ENCODE measurements around the gene MROH2A.
A peak's percentile ranks its signal among the peaks of the same experiment; 100 is the strongest.

Gene MROH2A

GRCh38 chr2:233855345-233855744, 77.2 kb downstream of the MROH2A start:
- no peak for TF ChIP-seq CTCF (IDR thresholded peaks at IDR 0.05)

- no peak for TF ChIP-seq CTCF (IDR thresholded peaks at IDR 0.05)
Measured at GRCh38 chr2:233856184-233856583, 78.1 kb downstream of the MROH2A start.

- TF ChIP-seq CTCF (IDR thresholded peaks at IDR 0.05): peak; percentile 91
Measured at GRCh38 chr2:233857511-233858141, 79.5 kb downstream of the MROH2A start.

- no peak for TF ChIP-seq CTCF (IDR thresholded peaks at IDR 0.05)
Measured at GRCh38 chr2:233858331-233858730, 80.2 kb downstream of the MROH2A start.

- no peak for TF ChIP-seq CTCF (IDR thresholded peaks at IDR 0.05)
Measured at GRCh38 chr2:233862261-233862768, 84.2 kb downstream of the MROH2A start.

- no peak for TF ChIP-seq CTCF (IDR thresholded peaks at IDR 0.05)
Measured at GRCh38 chr2:233865838-233866237, 87.7 kb downstream of the MROH2A start.

- no peak for TF ChIP-seq CTCF (IDR thresholded peaks at IDR 0.05)
Measured at GRCh38 chr2:233866479-233866878, 88.3 kb downstream of the MROH2A start.
